K562 (cell line): Measurements from ENCODE around the gene TRIM2. TPM values are rescaled to one million over a fixed set of nuclear protein-coding genes. Genes with fewer than 3 reads are reported as not detected.

Experiments used
- MAFF ChIP-seq: IDR thresholded peaks from 2 replicates; pipeline ENCODE4 v1.6.1; 2012; ENCODE audit warnings: low read length, improper control_type of control experiment
- ZNF778 ChIP-seq: fragments of 450-650 bp; formaldehyde crosslinking; IDR thresholded peaks from 2 replicates; pipeline ENCODE4 v1.4.0; 2020; ENCODE audit warnings: mild to moderate bottlenecking, moderate library complexity
- polyA plus RNA-seq, 8 experiments: library from polyadenylated mRNA; depleted of rRNA in 4 of 8; stranded (reverse) in 5 of 8; unstranded in 3 of 8; fragments of >200 nt; fragmentation: Nextera tagmentation in 2 of 8; fragmentation: Illumina TruSeq in 1 of 8; extraction: Ambion mirVana in 2 of 8; extraction: Trizol in 1 of 8; gene quantifications; 2 replicates each; pipeline versions ENCODE4 v1.2.1 to v1.2.3, GENCODE V29; 2011 to 2014; ENCODE audit warnings: inconsistent platforms in 1 of 8, missing spikeins in 1 of 8
- total RNA-seq, 7 experiments: library from RNA; depleted of rRNA in 6 of 7; stranded (reverse); fragments of >200 nt in 6 of 7; fragmentation: Illumina TruSeq in 2 of 7; extraction: Trizol in 2 of 7; gene quantifications; 2 replicates each; pipeline versions ENCODE4 v1.2.1 to v1.2.3, GENCODE V29; 2011 to 2021; ENCODE audit warnings: low replicate concordance in 1 of 7
- TF ChIP-seq, protein P1 (sequence below): sonication (generic); formaldehyde crosslinking; IDR thresholded peaks from 2 replicates; pipeline ENCODE4 v1.8.0; 2022; ENCODE audit warnings: mild to moderate bottlenecking, missing genetic modification reagents
- TF ChIP-seq, protein P2 (sequence below): fragments of 250-450 bp; sonication (Bioruptor Pico); IDR thresholded peaks from 2 replicates; pipeline ENCODE4 v1.4.0; 2020; ENCODE audit warnings: mild to moderate bottlenecking, moderate library complexity
- TF ChIP-seq, protein P3 (sequence below), 2 experiments: fragments of 450-650 bp; formaldehyde crosslinking in 1 of 2; IDR thresholded peaks; 2 replicates each; pipeline versions ENCODE4 v1.4.0 to v1.6.1; 2014 to 2020; ENCODE audit warnings: mild to moderate bottlenecking in 2 of 2, borderline replicate concordance in 1 of 2, low read depth in 1 of 2

Gene TRIM2
- total and polyA plus RNA-seq, 9 of the 15 experiments (the other 6 are each of a cell fraction or from before 2014, with no cell fraction given): 0.01 to 0.41 (median 0.13) TPM; not detected in 1

DNA sequence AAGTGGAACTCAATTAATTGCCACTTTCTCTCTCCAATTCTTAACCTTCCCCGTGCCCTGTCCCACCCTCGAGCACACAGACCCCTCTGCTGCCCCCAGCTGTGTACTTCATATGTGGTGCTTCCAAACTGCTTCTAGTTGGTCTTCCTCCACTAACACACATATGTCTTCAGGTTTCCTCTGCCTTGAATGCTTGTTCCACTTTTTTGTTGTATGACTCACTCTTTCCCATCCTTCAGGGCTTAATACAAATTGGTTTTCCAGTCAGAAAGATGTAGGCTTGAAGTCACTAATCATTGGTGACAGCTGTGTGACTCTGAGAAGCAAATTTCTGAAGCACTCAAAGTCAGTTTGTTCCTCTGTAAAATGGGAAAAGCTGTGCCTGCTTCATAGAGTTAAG lies 30.6 kb downstream of the TRIM2 start (continued):
- TF ChIP-seq, protein P1, sequence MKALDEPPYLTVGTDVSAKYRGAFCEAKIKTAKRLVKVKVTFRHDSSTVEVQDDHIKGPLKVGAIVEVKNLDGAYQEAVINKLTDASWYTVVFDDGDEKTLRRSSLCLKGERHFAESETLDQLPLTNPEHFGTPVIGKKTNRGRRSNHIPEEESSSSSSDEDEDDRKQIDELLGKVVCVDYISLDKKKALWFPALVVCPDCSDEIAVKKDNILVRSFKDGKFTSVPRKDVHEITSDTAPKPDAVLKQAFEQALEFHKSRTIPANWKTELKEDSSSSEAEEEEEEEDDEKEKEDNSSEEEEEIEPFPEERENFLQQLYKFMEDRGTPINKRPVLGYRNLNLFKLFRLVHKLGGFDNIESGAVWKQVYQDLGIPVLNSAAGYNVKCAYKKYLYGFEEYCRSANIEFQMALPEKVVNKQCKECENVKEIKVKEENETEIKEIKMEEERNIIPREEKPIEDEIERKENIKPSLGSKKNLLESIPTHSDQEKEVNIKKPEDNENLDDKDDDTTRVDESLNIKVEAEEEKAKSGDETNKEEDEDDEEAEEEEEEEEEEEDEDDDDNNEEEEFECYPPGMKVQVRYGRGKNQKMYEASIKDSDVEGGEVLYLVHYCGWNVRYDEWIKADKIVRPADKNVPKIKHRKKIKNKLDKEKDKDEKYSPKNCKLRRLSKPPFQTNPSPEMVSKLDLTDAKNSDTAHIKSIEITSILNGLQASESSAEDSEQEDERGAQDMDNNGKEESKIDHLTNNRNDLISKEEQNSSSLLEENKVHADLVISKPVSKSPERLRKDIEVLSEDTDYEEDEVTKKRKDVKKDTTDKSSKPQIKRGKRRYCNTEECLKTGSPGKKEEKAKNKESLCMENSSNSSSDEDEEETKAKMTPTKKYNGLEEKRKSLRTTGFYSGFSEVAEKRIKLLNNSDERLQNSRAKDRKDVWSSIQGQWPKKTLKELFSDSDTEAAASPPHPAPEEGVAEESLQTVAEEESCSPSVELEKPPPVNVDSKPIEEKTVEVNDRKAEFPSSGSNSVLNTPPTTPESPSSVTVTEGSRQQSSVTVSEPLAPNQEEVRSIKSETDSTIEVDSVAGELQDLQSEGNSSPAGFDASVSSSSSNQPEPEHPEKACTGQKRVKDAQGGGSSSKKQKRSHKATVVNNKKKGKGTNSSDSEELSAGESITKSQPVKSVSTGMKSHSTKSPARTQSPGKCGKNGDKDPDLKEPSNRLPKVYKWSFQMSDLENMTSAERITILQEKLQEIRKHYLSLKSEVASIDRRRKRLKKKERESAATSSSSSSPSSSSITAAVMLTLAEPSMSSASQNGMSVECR (CRISPR knock-in tag): no peak
- TF ChIP-seq MAFF (no peak), ZNF778 (CRISPR knock-in tag) (no peak)
- TF ChIP-seq, protein P2, sequence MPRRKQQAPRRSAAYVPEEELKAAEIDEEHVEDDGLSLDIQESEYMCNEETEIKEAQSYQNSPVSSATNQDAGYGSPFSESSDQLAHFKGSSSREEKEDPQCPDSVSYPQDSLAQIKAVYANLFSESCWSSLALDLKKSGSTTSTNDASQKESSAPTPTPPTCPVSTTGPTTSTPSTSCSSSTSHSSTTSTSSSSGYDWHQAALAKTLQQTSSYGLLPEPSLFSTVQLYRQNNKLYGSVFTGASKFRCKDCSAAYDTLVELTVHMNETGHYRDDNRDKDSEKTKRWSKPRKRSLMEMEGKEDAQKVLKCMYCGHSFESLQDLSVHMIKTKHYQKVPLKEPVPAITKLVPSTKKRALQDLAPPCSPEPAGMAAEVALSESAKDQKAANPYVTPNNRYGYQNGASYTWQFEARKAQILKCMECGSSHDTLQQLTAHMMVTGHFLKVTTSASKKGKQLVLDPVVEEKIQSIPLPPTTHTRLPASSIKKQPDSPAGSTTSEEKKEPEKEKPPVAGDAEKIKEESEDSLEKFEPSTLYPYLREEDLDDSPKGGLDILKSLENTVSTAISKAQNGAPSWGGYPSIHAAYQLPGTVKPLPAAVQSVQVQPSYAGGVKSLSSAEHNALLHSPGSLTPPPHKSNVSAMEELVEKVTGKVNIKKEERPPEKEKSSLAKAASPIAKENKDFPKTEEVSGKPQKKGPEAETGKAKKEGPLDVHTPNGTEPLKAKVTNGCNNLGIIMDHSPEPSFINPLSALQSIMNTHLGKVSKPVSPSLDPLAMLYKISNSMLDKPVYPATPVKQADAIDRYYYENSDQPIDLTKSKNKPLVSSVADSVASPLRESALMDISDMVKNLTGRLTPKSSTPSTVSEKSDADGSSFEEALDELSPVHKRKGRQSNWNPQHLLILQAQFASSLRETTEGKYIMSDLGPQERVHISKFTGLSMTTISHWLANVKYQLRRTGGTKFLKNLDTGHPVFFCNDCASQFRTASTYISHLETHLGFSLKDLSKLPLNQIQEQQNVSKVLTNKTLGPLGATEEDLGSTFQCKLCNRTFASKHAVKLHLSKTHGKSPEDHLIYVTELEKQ (CRISPR knock-in tag): no peak
- TF ChIP-seq, protein P3, sequence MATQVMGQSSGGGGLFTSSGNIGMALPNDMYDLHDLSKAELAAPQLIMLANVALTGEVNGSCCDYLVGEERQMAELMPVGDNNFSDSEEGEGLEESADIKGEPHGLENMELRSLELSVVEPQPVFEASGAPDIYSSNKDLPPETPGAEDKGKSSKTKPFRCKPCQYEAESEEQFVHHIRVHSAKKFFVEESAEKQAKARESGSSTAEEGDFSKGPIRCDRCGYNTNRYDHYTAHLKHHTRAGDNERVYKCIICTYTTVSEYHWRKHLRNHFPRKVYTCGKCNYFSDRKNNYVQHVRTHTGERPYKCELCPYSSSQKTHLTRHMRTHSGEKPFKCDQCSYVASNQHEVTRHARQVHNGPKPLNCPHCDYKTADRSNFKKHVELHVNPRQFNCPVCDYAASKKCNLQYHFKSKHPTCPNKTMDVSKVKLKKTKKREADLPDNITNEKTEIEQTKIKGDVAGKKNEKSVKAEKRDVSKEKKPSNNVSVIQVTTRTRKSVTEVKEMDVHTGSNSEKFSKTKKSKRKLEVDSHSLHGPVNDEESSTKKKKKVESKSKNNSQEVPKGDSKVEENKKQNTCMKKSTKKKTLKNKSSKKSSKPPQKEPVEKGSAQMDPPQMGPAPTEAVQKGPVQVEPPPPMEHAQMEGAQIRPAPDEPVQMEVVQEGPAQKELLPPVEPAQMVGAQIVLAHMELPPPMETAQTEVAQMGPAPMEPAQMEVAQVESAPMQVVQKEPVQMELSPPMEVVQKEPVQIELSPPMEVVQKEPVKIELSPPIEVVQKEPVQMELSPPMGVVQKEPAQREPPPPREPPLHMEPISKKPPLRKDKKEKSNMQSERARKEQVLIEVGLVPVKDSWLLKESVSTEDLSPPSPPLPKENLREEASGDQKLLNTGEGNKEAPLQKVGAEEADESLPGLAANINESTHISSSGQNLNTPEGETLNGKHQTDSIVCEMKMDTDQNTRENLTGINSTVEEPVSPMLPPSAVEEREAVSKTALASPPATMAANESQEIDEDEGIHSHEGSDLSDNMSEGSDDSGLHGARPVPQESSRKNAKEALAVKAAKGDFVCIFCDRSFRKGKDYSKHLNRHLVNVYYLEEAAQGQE (IDR thresholded peaks at IDR 0.05; ENCODE audit: borderline replicate concordance): no peak
- TF ChIP-seq, protein P3 (CRISPR knock-in tag; IDR thresholded peaks at IDR 0.05; ENCODE audit: low read depth): no peak
